Measurements from ENCODE around the gene GCK. TPM values are rescaled to one million over a fixed set of nuclear protein-coding genes. Genes with fewer than 3 reads are reported as not detected.

Gene GCK
- total RNA-seq, 3 donors from 2014 or later: 0.48 to 1.6 TPM; not detected in 1

GRCh38 chr7:44225566-44226395 is 36.5 kb upstream of the GCK start:
- Histone ChIP-seq H3K27me3 (peaks cover 0 to 9% of the 10 kb centered on the region in 2 donors), H3K27ac (no peak overlapping the region), H3K9me3 (no peaks in the 10 kb centered on the region), H3K36me3 (no peaks in the 10 kb centered on the region), H3K4me1 (no peaks in the 10 kb centered on the region), H3K4me3 (peak overlapping the region in 2 of 3 donors; percentile 15 to 45)
- DNase-seq (ENCODE audit: low spot score in 2 of 2): no peak
- TF ChIP-seq CTCF (IDR thresholded peaks at IDR 0.05): no peak
- TF ChIP-seq POLR2AphosphoS5 (IDR thresholded peaks at IDR 0.05): no peak
- no peak for TF ChIP-seq POLR2A (IDR thresholded peaks at IDR 0.05)
- intact Hi-C loops (cut with DNase I; ENCODE audit: low total_unique reads): no loop called here

- no peaks in the 10 kb centered on the region for H3K36me3 ChIP-seq
- H3K4me1 ChIP-seq: no peaks in the 10 kb centered on the region
- TF ChIP-seq POLR2A (IDR thresholded peaks at IDR 0.05) (no peak), CTCF (IDR thresholded peaks at IDR 0.05) (no peak), POLR2AphosphoS5 (IDR thresholded peaks at IDR 0.05) (no peak)
- H3K27me3 ChIP-seq: peaks cover 0 to 9% of the 10 kb centered on the region in 2 donors
- peak overlapping the region in 2 of 3 donors; percentile 22 to 45 for H3K4me3 ChIP-seq
- H3K27ac ChIP-seq: no peak overlapping the region
- intact Hi-C loops (cut with DNase I; ENCODE audit: low total_unique reads): no loop called here
- DNase-seq (ENCODE audit: low spot score in 2 of 2): no peak
- no peaks in the 10 kb centered on the region for H3K9me3 ChIP-seq
Measured at GRCh38 chr7:44224974-44225565, 35.8 kb upstream of the GCK start.

GRCh38 chr7:44224080-44224973 is 35.1 kb upstream of the GCK start:
- H3K4me3 ChIP-seq: peak overlapping the region in 2 of 3 donors; percentile 22 to 45
- DNase-seq (ENCODE audit: low spot score in 2 of 2): peak in 1 of 2 donors; percentile 47

GRCh38 chr7:44223362-44224079 is 34.3 kb upstream of the GCK start:
- no peak for DNase-seq (ENCODE audit: low spot score in 2 of 2)
- peaks cover 0 to 9% of the 10 kb centered on the region in 2 donors for H3K27me3 ChIP-seq
- TF ChIP-seq POLR2AphosphoS5 (IDR thresholded peaks at IDR 0.05) (no peak), CTCF (IDR thresholded peaks at IDR 0.05) (no peak), POLR2A (IDR thresholded peaks at IDR 0.05) (no peak)
- no peaks in the 10 kb centered on the region for H3K4me1 ChIP-seq
- no peaks in the 10 kb centered on the region for H3K36me3 ChIP-seq
- no peaks in the 10 kb centered on the region for H3K9me3 ChIP-seq
- no peak overlapping the region for H3K4me3 ChIP-seq
- intact Hi-C loops (cut with DNase I; ENCODE audit: low total_unique reads): no loop called here
- no peak overlapping the region for H3K27ac ChIP-seq

More at GRCh38 chr7:44224080-44224973, 35.1 kb upstream of the GCK start:
- peaks cover 0 to 9% of the 10 kb centered on the region in 2 donors for H3K27me3 ChIP-seq
- no peak overlapping the region for H3K27ac ChIP-seq
- no peak for TF ChIP-seq CTCF (IDR thresholded peaks at IDR 0.05)
- TF ChIP-seq POLR2AphosphoS5 (IDR thresholded peaks at IDR 0.05): no peak
- no peak for TF ChIP-seq POLR2A (IDR thresholded peaks at IDR 0.05)
- intact Hi-C loops (cut with DNase I; ENCODE audit: low total_unique reads): no loop called here
- no peaks in the 10 kb centered on the region for H3K9me3 ChIP-seq
- no peaks in the 10 kb centered on the region for H3K4me1 ChIP-seq
- no peaks in the 10 kb centered on the region for H3K36me3 ChIP-seq

Data from breast epithelium (tissue), 4 donors.